ENCODE measurements around the gene OR2T11. TPM values are rescaled to one million over a fixed set of nuclear protein-coding genes. Genes with fewer than 3 reads are reported as not detected.

Gene OR2T11
- total RNA-seq, 3 donors from 2014 or later (not counting 1 experiment from before 2014, with no cell fraction given) = not detected

DNA sequence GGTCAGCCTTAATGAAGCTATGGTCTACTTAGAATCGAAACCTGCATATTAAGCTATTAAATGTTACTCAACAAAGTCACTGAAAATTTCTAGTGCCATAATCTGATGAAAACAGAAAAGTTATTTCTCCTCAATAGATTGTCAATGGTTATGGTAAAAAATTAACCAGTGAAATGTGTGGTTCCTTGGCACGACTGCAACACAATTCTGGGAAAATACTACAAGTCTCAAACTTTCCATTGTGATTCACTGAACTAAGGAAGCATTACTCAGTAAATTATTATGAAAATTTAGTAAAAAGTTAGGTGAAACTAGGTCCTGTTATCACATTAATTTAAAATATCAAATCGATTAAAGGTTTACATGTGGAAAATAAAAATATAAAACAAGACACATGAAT, 24.6 kb downstream of the OR2T11 start:
- H3K4me1 Mint-ChIP-seq = no peaks in the 10 kb centered on the region
- TF ChIP-seq, protein P1, sequence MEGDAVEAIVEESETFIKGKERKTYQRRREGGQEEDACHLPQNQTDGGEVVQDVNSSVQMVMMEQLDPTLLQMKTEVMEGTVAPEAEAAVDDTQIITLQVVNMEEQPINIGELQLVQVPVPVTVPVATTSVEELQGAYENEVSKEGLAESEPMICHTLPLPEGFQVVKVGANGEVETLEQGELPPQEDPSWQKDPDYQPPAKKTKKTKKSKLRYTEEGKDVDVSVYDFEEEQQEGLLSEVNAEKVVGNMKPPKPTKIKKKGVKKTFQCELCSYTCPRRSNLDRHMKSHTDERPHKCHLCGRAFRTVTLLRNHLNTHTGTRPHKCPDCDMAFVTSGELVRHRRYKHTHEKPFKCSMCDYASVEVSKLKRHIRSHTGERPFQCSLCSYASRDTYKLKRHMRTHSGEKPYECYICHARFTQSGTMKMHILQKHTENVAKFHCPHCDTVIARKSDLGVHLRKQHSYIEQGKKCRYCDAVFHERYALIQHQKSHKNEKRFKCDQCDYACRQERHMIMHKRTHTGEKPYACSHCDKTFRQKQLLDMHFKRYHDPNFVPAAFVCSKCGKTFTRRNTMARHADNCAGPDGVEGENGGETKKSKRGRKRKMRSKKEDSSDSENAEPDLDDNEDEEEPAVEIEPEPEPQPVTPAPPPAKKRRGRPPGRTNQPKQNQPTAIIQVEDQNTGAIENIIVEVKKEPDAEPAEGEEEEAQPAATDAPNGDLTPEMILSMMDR (IDR thresholded peaks at IDR 0.05) = no peak
- ATAC-seq = no peak
- H3K27ac ChIP-seq (ENCODE audit: low read length) = no peak overlapping the region
- peaks cover 2 to 15% of the 10 kb centered on the region in 2 donors for H3K27me3 Mint-ChIP-seq (ENCODE audit: low read depth in 2 of 2)
- no peak for DNase-seq
- no peaks in the 10 kb centered on the region for H3K36me3 ChIP-seq (ENCODE audit: control insufficient read depth, insufficient read depth, low read length)
- 42% methylated on average over 2 of the region's 3 CpGs for WGBS (ENCODE audit: insufficient coverage)
- H3K27ac Mint-ChIP-seq = no peak overlapping the region
- no peaks in the 10 kb centered on the region for H3K36me3 Mint-ChIP-seq
- H3K4me3 ChIP-seq (ENCODE audit: low read length) = no peak overlapping the region
- H3K9me3 Mint-ChIP-seq = no peaks in the 10 kb centered on the region
- no peaks in the 10 kb centered on the region for H3K9me3 ChIP-seq (ENCODE audit: control insufficient read depth, insufficient read depth, low read length)
- intact Hi-C loops (cut with micrococcal nuclease) = no loop called here
- H3K27me3 ChIP-seq (ENCODE audit: control insufficient read depth, insufficient read depth, low read length) = no peaks in the 10 kb centered on the region
- no peaks in the 10 kb centered on the region for H3K4me1 ChIP-seq (ENCODE audit: control insufficient read depth, insufficient read depth, low read length)
- no peak overlapping the region for H3K4me3 Mint-ChIP-seq

DNA sequence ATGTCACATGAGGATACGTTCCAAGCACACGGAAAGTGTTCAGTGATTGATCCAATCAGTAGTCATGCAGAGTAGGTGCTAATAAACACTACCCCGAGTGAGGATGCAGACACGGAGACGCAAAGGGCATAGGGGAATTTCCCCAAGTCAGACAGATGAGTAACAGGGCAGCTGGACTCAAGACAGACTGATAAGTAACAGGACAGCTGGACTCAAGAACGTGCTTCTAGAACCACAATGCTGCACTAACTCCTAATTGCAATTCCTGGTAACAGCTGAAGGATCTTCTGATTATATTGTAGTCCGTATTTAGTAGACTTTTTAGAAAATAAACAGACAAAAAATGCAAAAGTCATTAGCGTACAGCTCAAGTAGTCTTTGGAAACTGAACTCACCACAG, 35.5 kb downstream of the OR2T11 start:
- no peak overlapping the region for H3K27ac ChIP-seq (ENCODE audit: low read length)
- Mint-ChIP-seq H3K9me3 (no peaks in the 10 kb centered on the region), H3K27ac (no peak overlapping the region), H3K4me3 (no peak overlapping the region), H3K4me1 (no peaks in the 10 kb centered on the region), H3K36me3 (no peaks in the 10 kb centered on the region), H3K27me3 (ENCODE audit: low read depth in 2 of 2) (peaks cover 0 to 7% of the 10 kb centered on the region in 2 donors)
- WGBS (ENCODE audit: insufficient coverage) = 80% methylated on average over 8 of the region's 8 CpGs
- H3K4me1 ChIP-seq (ENCODE audit: control insufficient read depth, insufficient read depth, low read length) = no peaks in the 10 kb centered on the region
- H3K36me3 ChIP-seq (ENCODE audit: control insufficient read depth, insufficient read depth, low read length) = no peaks in the 10 kb centered on the region
- TF ChIP-seq, protein P1 (IDR thresholded peaks at IDR 0.05) = no peak
- no peaks in the 10 kb centered on the region for H3K27me3 ChIP-seq (ENCODE audit: control insufficient read depth, insufficient read depth, low read length)
- H3K9me3 ChIP-seq (ENCODE audit: control insufficient read depth, insufficient read depth, low read length) = no peaks in the 10 kb centered on the region
- no peak for DNase-seq
- no peak for ATAC-seq
- no peak overlapping the region for H3K4me3 ChIP-seq (ENCODE audit: low read length)
- intact Hi-C loops (cut with micrococcal nuclease) = no loop called here

DNA sequence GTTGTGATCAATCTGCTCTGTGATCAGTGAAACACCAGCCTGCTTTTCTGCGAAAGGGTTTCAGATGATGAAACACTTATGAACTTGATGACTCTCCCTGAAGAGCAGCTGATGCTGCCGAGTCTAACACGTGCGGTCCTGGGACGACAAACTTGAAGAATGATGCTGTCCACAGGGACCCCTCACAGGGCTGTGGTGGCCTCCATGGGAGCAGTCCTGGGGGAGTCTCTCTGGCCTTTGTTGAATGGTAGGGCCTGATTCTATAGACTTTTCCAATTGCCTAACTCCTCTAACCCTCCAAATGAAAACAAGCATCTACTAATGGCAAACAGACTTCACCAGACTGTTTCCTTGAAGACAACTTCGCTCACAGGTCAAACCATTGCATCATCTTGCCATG, 37.3 kb downstream of the OR2T11 start, which contains the start of gene OR2T10:
Gene OR2T10 (minus strand): TSS at position 112 of the 400 bp plus-strand sequence. CDS start 3,932 bp downstream, outside the sequence.
- no peaks in the 10 kb centered on the region for H3K9me3 Mint-ChIP-seq
- no peak within 1 kb of the TSS for H3K4me3 Mint-ChIP-seq
- H3K27ac Mint-ChIP-seq = no peak within 1 kb of the TSS
- H3K36me3 Mint-ChIP-seq = no peaks in the 10 kb centered on the region
- no peak within 1 kb of the TSS for H3K27ac ChIP-seq (ENCODE audit: low read length)
- H3K36me3 ChIP-seq (ENCODE audit: control insufficient read depth, insufficient read depth, low read length) = no peaks in the 10 kb centered on the region
- no peaks in the 10 kb centered on the region for H3K4me1 ChIP-seq (ENCODE audit: control insufficient read depth, insufficient read depth, low read length)
- ATAC-seq (no peak), DNase-seq (no peak)
- H3K27me3 Mint-ChIP-seq (ENCODE audit: low read depth in 2 of 2) = peaks cover 0 to 7% of the 10 kb centered on the region in 2 donors
- 92% methylated on average over 6 of the region's 6 CpGs for WGBS (ENCODE audit: insufficient coverage)
- TF ChIP-seq, protein P1 (IDR thresholded peaks at IDR 0.05) = no peak
- intact Hi-C loops (cut with micrococcal nuclease) = no loop called here
- H3K4me3 ChIP-seq (ENCODE audit: low read length) = no peak within 1 kb of the TSS
- H3K27me3 ChIP-seq (ENCODE audit: control insufficient read depth, insufficient read depth, low read length) = no peaks in the 10 kb centered on the region
- H3K4me1 Mint-ChIP-seq = no peaks in the 10 kb centered on the region
- no peaks in the 10 kb centered on the region for H3K9me3 ChIP-seq (ENCODE audit: control insufficient read depth, insufficient read depth, low read length)

DNA sequence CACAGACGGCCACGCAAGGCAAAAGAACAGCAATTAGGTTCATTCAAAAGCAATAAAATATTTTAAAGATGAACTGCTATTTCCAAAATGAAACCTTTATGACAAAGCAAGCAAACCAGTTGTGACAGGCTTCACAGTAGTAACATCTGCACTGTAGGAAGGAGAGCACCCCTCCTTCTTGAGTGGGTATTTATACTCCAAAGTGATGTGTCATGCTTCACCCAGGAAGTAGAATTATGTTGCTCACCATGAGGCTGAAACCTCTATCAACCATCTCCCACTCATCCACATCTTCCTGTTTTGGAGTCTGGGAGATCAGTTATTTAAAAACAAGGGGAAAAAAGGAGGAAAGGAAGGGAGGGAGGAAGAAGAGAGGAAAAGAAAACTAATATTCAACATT, 38.3 kb downstream of the OR2T11 start:
- no peaks in the 10 kb centered on the region for H3K27me3 ChIP-seq (ENCODE audit: control insufficient read depth, insufficient read depth, low read length)
- Mint-ChIP-seq H3K27me3 (ENCODE audit: low read depth in 2 of 2) (no peaks in the 10 kb centered on the region), H3K4me3 (no peak overlapping the region), H3K9me3 (no peaks in the 10 kb centered on the region), H3K36me3 (no peaks in the 10 kb centered on the region), H3K27ac (no peak overlapping the region), H3K4me1 (no peaks in the 10 kb centered on the region)
- no peaks in the 10 kb centered on the region for H3K36me3 ChIP-seq (ENCODE audit: control insufficient read depth, insufficient read depth, low read length)
- H3K4me3 ChIP-seq (ENCODE audit: low read length) = no peak overlapping the region
- 95% methylated on average over 2 of the region's 2 CpGs for WGBS (ENCODE audit: insufficient coverage)
- no peaks in the 10 kb centered on the region for H3K9me3 ChIP-seq (ENCODE audit: control insufficient read depth, insufficient read depth, low read length)
- ATAC-seq = no peak
- no peaks in the 10 kb centered on the region for H3K4me1 ChIP-seq (ENCODE audit: control insufficient read depth, insufficient read depth, low read length)
- intact Hi-C loops (cut with micrococcal nuclease) = no loop called here
- DNase-seq = no peak
- TF ChIP-seq, protein P1 (IDR thresholded peaks at IDR 0.05) = no peak
- no peak overlapping the region for H3K27ac ChIP-seq (ENCODE audit: low read length)

Data from natural killer cell (primary cell).